ENCODE results near the gene CEACAM7.

DNA sequence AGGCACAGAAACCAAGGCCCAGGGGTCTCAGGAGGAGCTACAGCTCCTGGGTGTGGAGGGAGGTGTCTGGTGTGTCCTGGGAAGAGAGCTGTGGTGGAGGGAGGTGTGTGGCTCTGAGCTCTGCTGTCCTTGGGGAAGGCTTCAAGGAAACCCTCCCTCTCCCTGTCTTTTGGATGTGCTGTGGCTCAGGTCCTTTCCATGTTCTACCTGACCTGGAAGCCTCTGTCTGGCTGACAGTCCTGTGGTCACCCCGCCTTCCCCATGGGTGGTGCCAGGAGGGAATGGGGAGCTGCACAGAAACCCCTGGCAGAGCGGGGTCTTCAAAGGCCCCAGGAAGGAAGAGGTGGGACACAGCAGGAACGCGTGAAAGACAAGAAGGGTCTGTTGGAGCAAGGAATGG is 617 bp upstream of the CEACAM7 start:
- no peak for TF ChIP-seq POLR2A (IDR thresholded peaks at IDR 0.05)
- TF ChIP-seq, protein P1, sequence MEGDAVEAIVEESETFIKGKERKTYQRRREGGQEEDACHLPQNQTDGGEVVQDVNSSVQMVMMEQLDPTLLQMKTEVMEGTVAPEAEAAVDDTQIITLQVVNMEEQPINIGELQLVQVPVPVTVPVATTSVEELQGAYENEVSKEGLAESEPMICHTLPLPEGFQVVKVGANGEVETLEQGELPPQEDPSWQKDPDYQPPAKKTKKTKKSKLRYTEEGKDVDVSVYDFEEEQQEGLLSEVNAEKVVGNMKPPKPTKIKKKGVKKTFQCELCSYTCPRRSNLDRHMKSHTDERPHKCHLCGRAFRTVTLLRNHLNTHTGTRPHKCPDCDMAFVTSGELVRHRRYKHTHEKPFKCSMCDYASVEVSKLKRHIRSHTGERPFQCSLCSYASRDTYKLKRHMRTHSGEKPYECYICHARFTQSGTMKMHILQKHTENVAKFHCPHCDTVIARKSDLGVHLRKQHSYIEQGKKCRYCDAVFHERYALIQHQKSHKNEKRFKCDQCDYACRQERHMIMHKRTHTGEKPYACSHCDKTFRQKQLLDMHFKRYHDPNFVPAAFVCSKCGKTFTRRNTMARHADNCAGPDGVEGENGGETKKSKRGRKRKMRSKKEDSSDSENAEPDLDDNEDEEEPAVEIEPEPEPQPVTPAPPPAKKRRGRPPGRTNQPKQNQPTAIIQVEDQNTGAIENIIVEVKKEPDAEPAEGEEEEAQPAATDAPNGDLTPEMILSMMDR (IDR thresholded peaks at IDR 0.05) = no peak

Data from esophagus squamous epithelium (tissue), 4 donors.